B cell (primary cell): ENCODE results near the gene ARHGAP26. TPM values are rescaled to one million over a fixed set of nuclear protein-coding genes. Genes with fewer than 3 reads are reported as not detected.

ENCODE experiments used
- ATAC-seq: fragments of 200-7000 bp; cut with Tn5 transposase; one replicate; pipeline ENCODE4 v1.10.0; 2021; ENCODE audit warnings: low read depth, mild to moderate bottlenecking, moderate number of reproducible peaks, moderate library complexity
- CTCF ChIA-PET: fragments of 350-600 bp; sonication (Branson Sonifier 250); formaldehyde crosslinking; loops from one replicate; lab custom pipeline; 2021; ENCODE audit warnings: antibody characterized with exemption, inconsistent platforms; lab: Charles Lee
- POLR2A ChIA-PET: fragments of 350-600 bp; sonication (Branson Sonifier 250); formaldehyde crosslinking; loops from one replicate; lab custom pipeline; 2021; ENCODE audit warnings: antibody characterized with exemption; lab: Charles Lee
- DNase-seq: peaks from one replicate; pipeline ENCODE4 v3.0.0; 2013
- H2AFZ ChIP-seq: 2 replicates; pipeline ENCODE4 v1.6.1; 2012; ENCODE audit warnings: mild to moderate bottlenecking, low read depth, low read length; ENCODE audit not compliant: insufficient read depth, poor library complexity, severe bottlenecking
- H3K27ac ChIP-seq, 2 donors: 1 replicate in 1 of 2; 2 replicates in 1 of 2; pipeline ENCODE4 v1.5.1; 2012 to 2013; ENCODE audit warnings: low read length in 2 of 2, mild to moderate bottlenecking in 2 of 2, moderate library complexity in 1 of 2
- H3K27me3 ChIP-seq, 4 experiments: fragments of 200-600 bp in 1 of 4; sonication (generic) in 1 of 4; replicated peaks in 1 of 4; 1 replicate in 2 of 4; 2 replicates in 2 of 4; pipeline versions ENCODE4 v1.6.1 to v1.7.0; 2013 to 2016; ENCODE audit warnings: low read length in 3 of 4, mild to moderate bottlenecking in 2 of 4, mixed read lengths in 1 of 4, moderate library complexity in 1 of 4; ENCODE audit not compliant: insufficient read depth in 4 of 4, control insufficient read depth in 3 of 4; ENCODE audit errors: control extremely low read depth in 1 of 4
- H3K36me3 ChIP-seq, 2 experiments: replicated peaks in 1 of 2; 1 replicate in 1 of 2; 2 replicates in 1 of 2; pipeline versions ENCODE4 v1.6.1 to v1.7.1; 2013; ENCODE audit warnings: low read length in 1 of 2; ENCODE audit not compliant: insufficient read depth in 2 of 2, control insufficient read depth in 1 of 2; ENCODE audit errors: control extremely low read depth in 1 of 2, extremely low read depth in 1 of 2
- H3K4me1 ChIP-seq, 2 donors: fragments of 200-600 bp in 1 of 2; sonication (generic) in 1 of 2; 1 replicate in 1 of 2; 2 replicates in 1 of 2; pipeline versions ENCODE4 v1.5.1 to v1.6.1; 2013 to 2017; ENCODE audit warnings: low read length in 2 of 2; ENCODE audit not compliant: control insufficient read depth in 2 of 2, insufficient read depth in 2 of 2
- H3K4me2 ChIP-seq: replicated peaks from 2 replicates; pipeline ENCODE3; 2012; ENCODE audit warnings: mild to moderate bottlenecking, low read depth, low read length; ENCODE audit not compliant: poor library complexity, severe bottlenecking
- H3K4me3 ChIP-seq, 5 experiments: fragments of 200-600 bp in 1 of 5; sonication (generic) in 1 of 5; 1 replicate in 3 of 5; 2 replicates in 2 of 5; pipeline versions ENCODE4 v1.5.1 to v1.7.0; 2011 to 2016; ENCODE audit warnings: low read length in 4 of 5, mild to moderate bottlenecking in 4 of 5, low read depth in 2 of 5, control low read depth in 1 of 5, moderate library complexity in 1 of 5; ENCODE audit not compliant: insufficient read depth in 1 of 5; ENCODE audit errors: control extremely low read depth in 1 of 5, extremely low read depth in 1 of 5
- H3K79me2 ChIP-seq: fragments of 200-600 bp; sonication (generic); one replicate; pipeline ENCODE4 v1.6.0; 2016; ENCODE audit warnings: low read length; ENCODE audit not compliant: control insufficient read depth, insufficient read depth
- H3K9ac ChIP-seq: fragments of 200-600 bp; sonication (generic); 2 replicates; pipeline ENCODE4 v1.6.1; 2017; ENCODE audit warnings: mild to moderate bottlenecking, low read length, moderate library complexity
- H3K9me3 ChIP-seq, 3 donors: one replicate each; pipeline versions ENCODE4 v1.6.1 to v1.7.1; 2013; ENCODE audit warnings: low read length in 2 of 3; ENCODE audit not compliant: control insufficient read depth in 2 of 3, insufficient read depth in 1 of 3; ENCODE audit errors: control extremely low read depth in 1 of 3
- H4K20me1 ChIP-seq: 2 replicates; pipeline ENCODE4 v1.6.0; 2012; ENCODE audit warnings: mild to moderate bottlenecking, low read length; ENCODE audit not compliant: insufficient read depth, control insufficient read depth, poor library complexity, severe bottlenecking
- H3K27ac Mint-ChIP-seq: one replicate; pipeline ENCODE4 v1.8.0; 2021; ENCODE audit warnings: mixed read lengths
- H3K27me3 Mint-ChIP-seq: one replicate; pipeline ENCODE4 v1.8.0; 2021; ENCODE audit warnings: mixed read lengths
- H3K4me1 Mint-ChIP-seq: one replicate; pipeline ENCODE4 v1.8.0; 2021; ENCODE audit warnings: mixed read lengths
- H3K4me3 Mint-ChIP-seq: one replicate; pipeline ENCODE4 v1.8.0; 2021; ENCODE audit warnings: mixed read lengths
- H3K9me3 Mint-ChIP-seq: one replicate; pipeline ENCODE4 v1.8.0; 2022; ENCODE audit warnings: mixed read lengths; ENCODE audit not compliant: insufficient read depth
- EZH2 ChIP-seq: IDR thresholded peaks from 2 replicates; pipeline ENCODE4 v1.6.1; 2012; ENCODE audit warnings: borderline replicate concordance, low read depth, mild to moderate bottlenecking, moderate library complexity, low read length; ENCODE audit not compliant: insufficient read depth, poor library complexity, severe bottlenecking
- WGBS: methylation state at CpG from one replicate; pipeline ENCODE4 v1.1.5; 2013; ENCODE audit warnings: missing lambda C conversion rate; ENCODE audit not compliant: insufficient coverage; 5-methylcytosine and 5-hydroxymethylcytosine counted together
- intact Hi-C: fragments of 100-400 bp; cut with micrococcal nuclease; formaldehyde crosslinking; loops from one replicate; pipeline ENCODE4 v1.10.0; 2022
- polyA plus RNA-seq: library from polyadenylated mRNA; depleted of rRNA; stranded (reverse); fragments of >200 nt; gene quantifications from 2 replicates; pipeline ENCODE4 v1.2.3, GENCODE V29; 2012
- total RNA-seq, 2 donors: library from RNA; stranded (reverse); fragments of 120-200 nt in 1 of 2; gene quantifications; 1 replicate in 1 of 2; 2 replicates in 1 of 2; pipeline versions ENCODE4 v1.2.3 to v1.2.4, GENCODE V29; 2013 to 2022
- TF ChIP-seq, protein P1 (sequence below): fragments of 200-600 bp; IDR thresholded peaks from one replicate; pipeline ENCODE4 v1.8.0; 2022; ENCODE audit warnings: antibody characterized with exemption, mild to moderate bottlenecking

ARHGAP26 gene
- total and polyA plus RNA-seq, 2 donors (not counting 1 experiment from before 2014, with no cell fraction given) = 1.8 to 22.5 TPM

- no peak for TF ChIP-seq EZH2
- TF ChIP-seq, protein P1, sequence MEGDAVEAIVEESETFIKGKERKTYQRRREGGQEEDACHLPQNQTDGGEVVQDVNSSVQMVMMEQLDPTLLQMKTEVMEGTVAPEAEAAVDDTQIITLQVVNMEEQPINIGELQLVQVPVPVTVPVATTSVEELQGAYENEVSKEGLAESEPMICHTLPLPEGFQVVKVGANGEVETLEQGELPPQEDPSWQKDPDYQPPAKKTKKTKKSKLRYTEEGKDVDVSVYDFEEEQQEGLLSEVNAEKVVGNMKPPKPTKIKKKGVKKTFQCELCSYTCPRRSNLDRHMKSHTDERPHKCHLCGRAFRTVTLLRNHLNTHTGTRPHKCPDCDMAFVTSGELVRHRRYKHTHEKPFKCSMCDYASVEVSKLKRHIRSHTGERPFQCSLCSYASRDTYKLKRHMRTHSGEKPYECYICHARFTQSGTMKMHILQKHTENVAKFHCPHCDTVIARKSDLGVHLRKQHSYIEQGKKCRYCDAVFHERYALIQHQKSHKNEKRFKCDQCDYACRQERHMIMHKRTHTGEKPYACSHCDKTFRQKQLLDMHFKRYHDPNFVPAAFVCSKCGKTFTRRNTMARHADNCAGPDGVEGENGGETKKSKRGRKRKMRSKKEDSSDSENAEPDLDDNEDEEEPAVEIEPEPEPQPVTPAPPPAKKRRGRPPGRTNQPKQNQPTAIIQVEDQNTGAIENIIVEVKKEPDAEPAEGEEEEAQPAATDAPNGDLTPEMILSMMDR = peak; percentile 74
- peak overlapping the region; percentile 54 for H3K4me3 Mint-ChIP-seq
- H3K9ac ChIP-seq = peak overlapping the region; percentile 34
- no peaks in the 10 kb centered on the region for H3K27me3 ChIP-seq
- DNase-seq (peak; percentile 76), ATAC-seq (peak; percentile 72)
- no peaks in the 10 kb centered on the region for H3K9me3 ChIP-seq
- CTCF ChIA-PET = interaction anchor here (0.5 to 5.1 kb wide), 37 partner anchors 8 to 1188 kb away, joined by 3 to 55 read pairs (median 4); partner anchors contain the start of gene NR3C1
- H2AFZ ChIP-seq = peak overlapping the region; percentile 4
- H3K9me3 Mint-ChIP-seq = peaks cover 2% of the 10 kb centered on the region
- POLR2A ChIA-PET = interaction anchor here (0.6 to 1.3 kb wide), 4 partner anchors 401 to 1124 kb away, joined by 3 to 13 read pairs (median 4); partner anchors contain the start of gene NR3C1
- H3K4me3 ChIP-seq = peak overlapping the region in 1 of 5 experiments; percentile 40
- H3K4me1 ChIP-seq = peaks cover 59 to 62% of the 10 kb centered on the region in 2 donors
- H3K27me3 Mint-ChIP-seq = no peaks in the 10 kb centered on the region
- H3K4me1 Mint-ChIP-seq = peaks cover 86% of the 10 kb centered on the region
- peak overlapping the region; percentile 92 for H3K27ac Mint-ChIP-seq
- no peaks in the 10 kb centered on the region for H4K20me1 ChIP-seq
- 12% methylated on average over 5 of the region's 7 CpGs for WGBS
- H3K27ac ChIP-seq = peak overlapping the region; percentile 81 to 94
- peak overlapping the region; percentile 59 for H3K4me2 ChIP-seq
- no peaks in the 10 kb centered on the region for H3K79me2 ChIP-seq
- intact Hi-C loops = loop anchor here (1.0 to 10.0 kb wide), 4 partner anchors 220 to 1190 kb away; no protein-coding TSS in a partner anchor
- H3K36me3 ChIP-seq = no peaks in the 10 kb centered on the region
Measured at GRCh38 chr5:143002459-143003327, 232.5 kb downstream of the ARHGAP26 start.
